Neural progenitor cell (in vitro differentiated cells): ENCODE measurements around the gene TNK2. TPM values are rescaled to one million over a fixed set of nuclear protein-coding genes. Genes with fewer than 3 reads are reported as not detected.
"Not testable (repeated sequence)": the region's sequence is repeated elsewhere in the genome, so short reads cannot be mapped to it uniquely, and the experiment has no call there.

Experiments
- DNase-seq: peaks from one replicate; pipeline ENCODE4 v3.0.0-alpha.2; 2016; ENCODE audit warnings: low spot score
- H2AFZ ChIP-seq: fragments of 200-600 bp; sonication (generic); replicated peaks from 2 replicates; pipeline ENCODE4 v1.6.1; 2016; ENCODE audit warnings: antibody characterized with exemption
- H3F3A ChIP-seq: fragments of 200-600 bp; sonication (generic); 2 replicates; pipeline ENCODE4 v1.6.1; 2016; ENCODE audit warnings: antibody characterized with exemption, low read depth
- H3K27ac ChIP-seq: fragments of 200-600 bp; sonication (generic); 2 replicates; pipeline ENCODE4 v1.5.1; 2016; ENCODE audit warnings: mild to moderate bottlenecking
- H3K27me3 ChIP-seq: fragments of 200-600 bp; sonication (generic); 2 replicates; pipeline ENCODE4 v1.6.1; 2016; ENCODE audit warnings: mild to moderate bottlenecking, moderate library complexity
- H3K36me3 ChIP-seq: fragments of 200-600 bp; sonication (generic); 2 replicates; pipeline ENCODE4 v1.5.1; 2016
- H3K4me1 ChIP-seq: fragments of 200-600 bp; sonication (generic); 2 replicates; pipeline ENCODE4 v1.6.1; 2016; ENCODE audit warnings: mixed run types
- H3K4me2 ChIP-seq: fragments of 200-600 bp; sonication (generic); 2 replicates; pipeline ENCODE4 v1.6.1; 2016
- H3K4me3 ChIP-seq: fragments of 200-600 bp; sonication (generic); 2 replicates; pipeline ENCODE4 v1.5.1; 2016
- H3K79me2 ChIP-seq: fragments of 200-600 bp; sonication (generic); 2 replicates; pipeline ENCODE4 v1.6.1; 2016; ENCODE audit warnings: low read depth
- H3K9ac ChIP-seq: fragments of 200-600 bp; sonication (generic); 2 replicates; pipeline ENCODE4 v1.6.1; 2016
- H3K9me3 ChIP-seq: fragments of 200-600 bp; sonication (generic); 2 replicates; pipeline ENCODE4 v1.5.1; 2016; ENCODE audit warnings: low read depth
- H4K20me1 ChIP-seq: fragments of 200-600 bp; sonication (generic); 2 replicates; pipeline ENCODE4 v1.6.1; 2016; ENCODE audit warnings: low read depth
- H3K27ac Mint-ChIP-seq: 3 replicates; pipeline ENCODE4 v1.8.0; 2021; ENCODE audit warnings: mixed read lengths
- H3K27me3 Mint-ChIP-seq: 2 replicates; pipeline ENCODE4 v1.8.0; 2022; ENCODE audit warnings: low read depth, mild to moderate bottlenecking, inconsistent platforms, moderate library complexity, mixed read lengths; ENCODE audit not compliant: insufficient read depth
- H3K36me3 Mint-ChIP-seq: 3 replicates; pipeline ENCODE4 v1.8.0; 2021; ENCODE audit warnings: mixed read lengths
- H3K4me1 Mint-ChIP-seq: 3 replicates; pipeline ENCODE4 v1.8.0; 2021; ENCODE audit warnings: mixed read lengths
- H3K4me3 Mint-ChIP-seq: 3 replicates; pipeline ENCODE4 v1.8.0; 2021; ENCODE audit warnings: mild to moderate bottlenecking, moderate library complexity, mixed read lengths
- H3K9me3 Mint-ChIP-seq: 3 replicates; pipeline ENCODE4 v1.8.0; 2020; ENCODE audit warnings: mixed read lengths
- CTCF ChIP-seq: fragments of 200-600 bp; sonication (generic); IDR thresholded peaks from 2 replicates; pipeline ENCODE4 v1.5.1; 2017; ENCODE audit warnings: antibody characterized with exemption, mild to moderate bottlenecking
- EZH2 ChIP-seq: fragments of 200-600 bp; sonication (generic); IDR thresholded peaks from 2 replicates; pipeline ENCODE4 v1.6.1; 2017; ENCODE audit warnings: antibody characterized with exemption, mild to moderate bottlenecking, moderate library complexity
- EZH2phosphoT487 ChIP-seq: fragments of 200-600 bp; sonication (generic); IDR thresholded peaks from 2 replicates; pipeline ENCODE4 v1.6.1; 2017; ENCODE audit warnings: antibody characterized with exemption
- total RNA-seq: library from RNA; depleted of rRNA; stranded (reverse); fragments of >200 nt; gene quantifications from 2 replicates; pipeline ENCODE4 v1.2.3, GENCODE V29; 2015; ENCODE audit warnings: low replicate concordance

TNK2 gene
- total RNA-seq, 1 donor from 2014 or later, result 5.4 TPM

GRCh38 chr3:195933044-195933430 lies 24.7 kb upstream of the TNK2 start:
- H3K4me1 Mint-ChIP-seq, H3K27ac Mint-ChIP-seq, H3K4me3 Mint-ChIP-seq, H3K36me3 ChIP-seq, H3K79me2 ChIP-seq, H4K20me1 ChIP-seq, H3K9me3 ChIP-seq, H3K4me1 ChIP-seq, H3F3A ChIP-seq, H3K9me3 Mint-ChIP-seq, H3K27me3 ChIP-seq, H3K9ac ChIP-seq, DNase-seq, H3K4me3 ChIP-seq, H2AFZ ChIP-seq, H3K27ac ChIP-seq, H3K27me3 Mint-ChIP-seq, H3K4me2 ChIP-seq: not testable (repeated sequence)
- peaks cover 11% of the 10 kb centered on the region for H3K36me3 Mint-ChIP-seq

- H2AFZ ChIP-seq, result no peak overlapping the region
- TF ChIP-seq EZH2 (no peak), EZH2phosphoT487 (no peak), CTCF (no peak)
- H3K4me2 ChIP-seq, result no peak overlapping the region
- no peaks in the 10 kb centered on the region for H3K27me3 Mint-ChIP-seq
- DNase-seq, result no peak
- H3K9ac ChIP-seq, result no peak overlapping the region
- no peak overlapping the region for H3K27ac Mint-ChIP-seq
- no peaks in the 10 kb centered on the region for H3K27me3 ChIP-seq
- H4K20me1 ChIP-seq, result no peaks in the 10 kb centered on the region
- no peak overlapping the region for H3K4me3 ChIP-seq
- no peak overlapping the region for H3K27ac ChIP-seq
- no peak overlapping the region for H3K4me3 Mint-ChIP-seq
- no peaks in the 10 kb centered on the region for H3K9me3 ChIP-seq
- H3K36me3 ChIP-seq, result no peaks in the 10 kb centered on the region
- peaks cover 5% of the 10 kb centered on the region for H3K4me1 Mint-ChIP-seq
- H3K36me3 Mint-ChIP-seq, result peaks cover 8% of the 10 kb centered on the region
- peaks cover 6% of the 10 kb centered on the region for H3F3A ChIP-seq
- no peaks in the 10 kb centered on the region for H3K79me2 ChIP-seq
- H3K9me3 Mint-ChIP-seq, result no peaks in the 10 kb centered on the region
- H3K4me1 ChIP-seq, result peaks cover 6% of the 10 kb centered on the region
These were observed 24.2 kb upstream of the TNK2 start for GRCh38 chr3:195932418-195933043.

- Mint-ChIP-seq H3K4me1 (peaks cover 5% of the 10 kb centered on the region), H3K27ac (no peak overlapping the region), H3K36me3 (peaks cover 8% of the 10 kb centered on the region), H3K9me3 (no peaks in the 10 kb centered on the region), H3K4me3 (no peak overlapping the region), H3K27me3 (no peaks in the 10 kb centered on the region)
- H4K20me1 ChIP-seq, result no peaks in the 10 kb centered on the region
- no peaks in the 10 kb centered on the region for H3K9me3 ChIP-seq
- no peak for TF ChIP-seq EZH2phosphoT487
- no peak for TF ChIP-seq CTCF
- no peak for TF ChIP-seq EZH2
- no peak overlapping the region for H2AFZ ChIP-seq
- no peaks in the 10 kb centered on the region for H3K79me2 ChIP-seq
- no peak overlapping the region for H3K9ac ChIP-seq
- peaks cover 6% of the 10 kb centered on the region for H3K4me1 ChIP-seq
- no peaks in the 10 kb centered on the region for H3K36me3 ChIP-seq
- no peak overlapping the region for H3K4me3 ChIP-seq
- H3F3A ChIP-seq, result peaks cover 6% of the 10 kb centered on the region
- no peak overlapping the region for H3K4me2 ChIP-seq
- no peaks in the 10 kb centered on the region for H3K27me3 ChIP-seq
- no peak for DNase-seq
- H3K27ac ChIP-seq, result no peak overlapping the region
These were observed 23.4 kb upstream of the TNK2 start for GRCh38 chr3:195931582-195932273.

GRCh38 chr3:195929452-195929851 lies 21.1 kb upstream of the TNK2 start:
- no peak overlapping the region for H3K4me3 Mint-ChIP-seq
- Histone ChIP-seq H3K4me2 (no peak overlapping the region), H3K9ac (no peak overlapping the region), H3K27ac (no peak overlapping the region), H2AFZ (no peak overlapping the region), H3K4me3 (no peak overlapping the region), H3K9me3 (no peaks in the 10 kb centered on the region), H3K27me3 (no peaks in the 10 kb centered on the region), H3K4me1 (peaks cover 6% of the 10 kb centered on the region), H3F3A (peaks cover 6% of the 10 kb centered on the region), H3K79me2 (no peaks in the 10 kb centered on the region), H4K20me1 (no peaks in the 10 kb centered on the region), H3K36me3 (no peaks in the 10 kb centered on the region)
- H3K27ac Mint-ChIP-seq, result no peak overlapping the region
- H3K36me3 Mint-ChIP-seq, result peaks cover 6% of the 10 kb centered on the region
- H3K9me3 Mint-ChIP-seq, result no peaks in the 10 kb centered on the region
- peaks cover 8% of the 10 kb centered on the region for H3K4me1 Mint-ChIP-seq
- no peak for DNase-seq
- peaks cover 2% of the 10 kb centered on the region for H3K27me3 Mint-ChIP-seq
- no peak for TF ChIP-seq EZH2
- no peak for TF ChIP-seq EZH2phosphoT487
- TF ChIP-seq CTCF, result no peak
